Fibroblast of villous mesenchyme (primary cell): ENCODE results near the gene CATSPER3. TPM values are rescaled to one million over a fixed set of nuclear protein-coding genes. Genes with fewer than 3 reads are reported as not detected.
A peak's percentile ranks its signal among the peaks of the same experiment; 100 is the strongest.

ENCODE experiments used
- DNase-seq: peaks from one replicate; pipeline ENCODE4 v3.0.0-alpha.2; 2010; ENCODE audit warnings: low read depth
- H3K4me3 ChIP-seq: 2 replicates; pipeline ENCODE4 v1.5.1; 2011; ENCODE audit warnings: low read depth, mild to moderate bottlenecking, low read length
- total RNA-seq: library from RNA; depleted of rRNA; stranded (reverse); fragments of >200 nt; gene quantifications from 2 replicates; pipeline ENCODE4 v1.2.3, GENCODE V29; 2012
- TF ChIP-seq, protein P1 (sequence below): IDR thresholded peaks from 2 replicates; pipeline ENCODE4 v1.5.1; 2012; ENCODE audit warnings: low read depth, mild to moderate bottlenecking, low read length; ENCODE audit not compliant: insufficient read depth

CATSPER3 gene
- total RNA-seq, 1 donor: under 0.01 TPM

DNA sequence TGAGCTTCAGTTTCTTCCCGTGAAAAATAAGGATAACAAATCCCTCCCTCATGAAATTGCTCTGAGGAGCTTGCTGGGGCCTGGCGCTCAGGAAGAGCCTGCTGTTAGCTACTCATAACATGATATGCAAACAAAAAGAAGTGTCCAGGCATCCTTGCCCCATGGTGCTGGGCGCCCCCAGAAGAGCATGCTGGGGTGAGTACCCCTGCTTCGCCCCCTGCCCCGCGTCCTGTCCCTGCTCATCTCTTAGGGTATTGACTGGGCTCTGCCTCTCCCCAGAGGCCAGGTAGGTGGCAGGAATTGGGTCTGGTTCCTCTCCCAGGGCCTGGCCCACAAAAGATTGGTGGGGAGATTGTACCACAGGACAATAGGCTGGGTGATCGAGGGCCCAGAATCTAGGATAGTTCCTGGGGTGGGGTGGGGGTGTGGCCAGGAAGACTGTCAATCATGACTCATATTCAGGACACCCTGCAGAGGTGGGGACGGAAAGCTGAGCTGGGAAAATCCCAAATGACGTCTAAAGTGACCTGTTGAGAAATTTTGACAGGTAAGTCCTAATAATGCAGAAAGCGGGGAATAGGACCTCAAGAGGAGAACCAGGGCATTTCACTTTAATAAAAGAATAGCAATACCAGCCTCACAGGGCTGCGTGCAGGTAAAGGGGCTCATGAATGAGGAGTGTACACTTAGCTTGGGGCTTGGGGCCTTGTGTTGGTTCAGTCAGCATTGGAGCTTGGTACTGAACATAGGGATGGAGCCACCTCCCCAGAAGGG, 57.4 kb downstream of the CATSPER3 start:
- TF ChIP-seq, protein P1, sequence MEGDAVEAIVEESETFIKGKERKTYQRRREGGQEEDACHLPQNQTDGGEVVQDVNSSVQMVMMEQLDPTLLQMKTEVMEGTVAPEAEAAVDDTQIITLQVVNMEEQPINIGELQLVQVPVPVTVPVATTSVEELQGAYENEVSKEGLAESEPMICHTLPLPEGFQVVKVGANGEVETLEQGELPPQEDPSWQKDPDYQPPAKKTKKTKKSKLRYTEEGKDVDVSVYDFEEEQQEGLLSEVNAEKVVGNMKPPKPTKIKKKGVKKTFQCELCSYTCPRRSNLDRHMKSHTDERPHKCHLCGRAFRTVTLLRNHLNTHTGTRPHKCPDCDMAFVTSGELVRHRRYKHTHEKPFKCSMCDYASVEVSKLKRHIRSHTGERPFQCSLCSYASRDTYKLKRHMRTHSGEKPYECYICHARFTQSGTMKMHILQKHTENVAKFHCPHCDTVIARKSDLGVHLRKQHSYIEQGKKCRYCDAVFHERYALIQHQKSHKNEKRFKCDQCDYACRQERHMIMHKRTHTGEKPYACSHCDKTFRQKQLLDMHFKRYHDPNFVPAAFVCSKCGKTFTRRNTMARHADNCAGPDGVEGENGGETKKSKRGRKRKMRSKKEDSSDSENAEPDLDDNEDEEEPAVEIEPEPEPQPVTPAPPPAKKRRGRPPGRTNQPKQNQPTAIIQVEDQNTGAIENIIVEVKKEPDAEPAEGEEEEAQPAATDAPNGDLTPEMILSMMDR: no peak
- H3K4me3 ChIP-seq: no peak overlapping the region
- no peak for DNase-seq

DNA sequence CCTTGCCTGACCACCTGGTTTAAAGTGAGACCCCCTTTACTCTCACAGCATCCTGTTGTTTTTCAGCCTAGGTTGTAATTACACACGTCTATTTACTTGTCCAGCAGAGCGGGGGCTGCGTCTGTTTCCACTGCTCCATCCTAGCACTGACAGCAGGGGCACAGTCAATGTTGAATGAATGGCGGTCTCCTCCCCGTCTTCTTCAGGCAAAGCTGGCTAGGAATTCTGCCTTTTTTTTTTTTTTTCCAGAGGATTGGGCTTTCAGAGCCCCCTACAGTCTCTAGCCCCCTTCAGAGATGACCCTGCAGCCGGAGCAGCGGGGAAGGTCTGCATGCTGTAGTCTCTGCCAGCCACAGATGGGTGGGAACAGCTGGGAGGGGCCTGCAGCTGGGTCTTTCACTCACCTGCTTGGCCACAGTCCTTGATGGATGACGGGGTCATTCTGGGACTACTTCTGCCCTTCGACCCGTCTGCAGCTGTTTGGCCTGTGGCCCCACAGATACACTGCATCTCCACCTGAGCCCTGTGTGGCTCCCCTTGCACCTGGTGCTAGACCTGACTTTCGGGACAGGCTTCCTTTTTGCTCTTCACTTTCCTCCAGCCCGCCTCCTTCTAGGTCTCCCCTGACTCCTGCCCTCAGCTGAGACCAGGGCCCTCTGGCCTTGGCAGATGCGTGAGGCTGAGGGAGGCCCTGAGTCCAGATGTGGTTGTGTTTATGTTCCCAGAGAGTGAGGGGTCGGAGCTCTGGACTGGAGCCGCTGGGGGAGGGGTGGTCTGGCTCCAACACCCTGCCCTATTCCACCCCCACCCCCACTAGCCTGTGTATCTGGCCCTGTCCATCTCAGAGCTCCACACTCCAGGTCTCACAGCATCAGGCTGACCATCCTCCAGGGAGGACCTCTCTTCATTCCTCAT, 58.3 kb downstream of the CATSPER3 start:
- TF ChIP-seq, protein P1: no peak
- DNase-seq: peak; percentile 53
- no peak overlapping the region for H3K4me3 ChIP-seq

DNA sequence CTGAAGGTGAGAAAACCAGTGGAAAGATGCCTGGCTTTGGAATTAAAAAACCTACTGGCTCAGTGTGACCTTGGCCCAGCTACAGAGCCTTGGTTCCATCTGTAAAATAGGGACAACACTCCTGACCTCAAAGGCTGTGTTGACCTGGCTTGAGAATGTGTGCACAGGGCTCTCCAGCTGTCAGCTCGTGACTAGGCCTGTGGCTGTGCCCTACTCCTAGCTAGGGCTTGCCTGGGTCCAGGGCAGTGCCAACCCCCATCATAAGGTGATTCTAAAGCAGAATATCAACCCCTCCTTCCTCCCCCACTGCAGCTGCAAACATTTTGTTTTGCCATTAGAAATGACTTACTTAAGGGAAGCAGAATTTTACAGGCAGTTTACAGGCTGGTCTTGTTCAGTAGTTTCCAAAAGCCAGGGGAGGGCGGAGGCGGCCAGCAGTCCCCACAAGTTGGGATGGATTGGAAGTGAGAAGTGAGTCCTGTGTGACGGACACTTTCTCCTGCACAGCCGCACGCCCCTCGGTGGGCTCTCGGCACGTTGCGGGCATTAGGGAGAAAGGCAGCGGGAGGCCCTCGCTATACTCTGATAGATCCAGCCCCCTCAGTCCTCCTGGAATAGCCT, 59.0 kb downstream of the CATSPER3 start:
- peak overlapping the region; percentile 3 for H3K4me3 ChIP-seq
- TF ChIP-seq, protein P1: no peak
- peak; percentile 18 for DNase-seq

GRCh38 chr5:135027266-135027696, 59.6 kb downstream of the CATSPER3 start:
- TF ChIP-seq, protein P1: no peak
- peak; percentile 6 for DNase-seq
- H3K4me3 ChIP-seq: peak overlapping the region; percentile 12

GRCh38 chr5:135027697-135028615, 60.2 kb downstream of the CATSPER3 start:
- TF ChIP-seq, protein P1: no peak
- DNase-seq: peak; percentile 6
- peak overlapping the region; percentile 25 for H3K4me3 ChIP-seq
